GM21737 (cell line): ENCODE results near the gene LPP.
A peak's percentile ranks its signal among the peaks of the same experiment; 100 is the strongest.
"Not testable (repeated sequence)": the region's sequence is repeated elsewhere in the genome, so short reads cannot be mapped to it uniquely, and the experiment has no call there.

Experiments used
- ATAC-seq: cut with Tn5 transposase; IDR thresholded peaks from one replicate; pipeline ENCODE4 v1.9.1; 2021; ENCODE audit warnings: mild to moderate bottlenecking, moderate library complexity; ENCODE audit not compliant: unreplicated experiment

LPP gene

DNA sequence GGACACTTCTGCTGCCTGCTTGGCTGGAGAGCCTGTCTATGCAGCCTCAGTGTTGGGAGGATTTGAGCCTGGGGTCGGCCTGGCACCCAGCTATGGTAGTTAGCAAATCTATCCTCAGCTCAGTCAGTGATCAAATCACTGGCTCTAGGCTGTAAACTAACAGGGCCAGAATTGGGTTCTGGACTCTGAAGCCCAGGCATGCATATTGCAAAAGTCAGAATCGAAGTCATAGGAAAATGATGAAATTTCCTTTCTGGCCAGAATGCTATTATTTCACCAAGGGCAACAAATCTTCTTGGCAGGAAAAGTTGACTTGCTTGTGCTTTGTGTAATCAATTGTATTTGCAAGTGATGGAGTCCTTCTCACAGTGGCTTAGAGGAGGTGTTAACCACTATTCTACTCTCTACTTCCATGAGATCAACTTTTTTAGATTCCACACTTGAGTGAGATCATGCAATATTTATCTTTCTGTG, 535.2 kb downstream of the LPP start:
- ATAC-seq, result no peak

DNA sequence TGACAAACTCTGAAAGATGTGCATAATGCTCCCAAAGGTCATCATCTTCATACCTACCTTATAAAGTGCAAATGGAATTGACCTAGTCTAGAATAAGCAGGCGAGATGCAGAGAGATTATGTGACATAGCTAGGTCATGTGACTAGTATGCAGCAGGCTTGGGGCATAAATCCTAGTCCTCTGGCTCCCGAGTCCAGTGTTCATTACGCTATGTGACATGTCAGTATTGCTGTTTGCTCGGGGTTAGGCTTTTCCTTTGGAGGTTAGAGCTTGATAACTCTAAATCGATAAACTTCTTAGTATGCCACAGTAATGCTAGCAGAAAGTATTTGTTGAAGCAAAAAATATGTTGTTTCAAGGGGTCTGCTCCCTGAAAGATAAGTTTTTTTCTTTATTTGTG, 536.1 kb downstream of the LPP start:
- no peak for ATAC-seq

DNA sequence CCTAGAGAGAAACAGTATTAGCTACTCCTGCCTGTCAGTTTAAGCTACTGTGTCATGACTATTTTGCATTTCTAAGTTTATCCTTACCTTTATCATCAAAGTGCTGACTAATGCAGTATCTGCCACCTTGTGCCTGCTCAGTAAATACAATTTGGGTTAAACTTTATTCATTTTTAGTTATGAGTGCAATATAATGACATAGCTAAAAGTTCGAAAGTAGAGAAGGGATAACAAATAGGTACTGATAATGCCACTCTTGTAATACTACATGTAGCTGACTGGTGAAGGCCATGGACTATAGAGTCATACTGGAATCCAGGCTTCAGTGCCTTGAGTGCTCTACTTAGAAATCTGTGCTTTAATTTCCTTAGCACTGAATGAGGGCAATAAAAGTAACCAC, 537.0 kb downstream of the LPP start:
- ATAC-seq, result no peak

DNA sequence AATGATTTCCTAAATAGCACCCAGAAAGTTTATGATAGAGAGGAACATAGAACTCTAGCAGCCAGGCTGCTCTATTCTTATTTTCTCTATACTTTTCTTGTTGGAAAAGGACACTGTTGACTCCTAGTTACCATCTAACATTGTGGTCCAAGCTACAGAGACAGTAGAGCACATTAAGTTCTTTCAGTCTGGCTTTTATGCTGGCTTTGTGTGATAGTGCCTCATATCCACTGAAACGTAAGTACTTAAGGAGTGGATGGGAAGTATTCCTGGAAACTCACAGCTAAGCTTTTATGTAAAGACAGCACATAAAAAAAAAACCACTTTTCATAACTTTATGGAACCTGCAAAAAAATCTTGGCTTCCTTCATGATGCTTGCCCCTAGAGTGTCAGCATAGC, 537.7 kb downstream of the LPP start:
- no peak for ATAC-seq

DNA sequence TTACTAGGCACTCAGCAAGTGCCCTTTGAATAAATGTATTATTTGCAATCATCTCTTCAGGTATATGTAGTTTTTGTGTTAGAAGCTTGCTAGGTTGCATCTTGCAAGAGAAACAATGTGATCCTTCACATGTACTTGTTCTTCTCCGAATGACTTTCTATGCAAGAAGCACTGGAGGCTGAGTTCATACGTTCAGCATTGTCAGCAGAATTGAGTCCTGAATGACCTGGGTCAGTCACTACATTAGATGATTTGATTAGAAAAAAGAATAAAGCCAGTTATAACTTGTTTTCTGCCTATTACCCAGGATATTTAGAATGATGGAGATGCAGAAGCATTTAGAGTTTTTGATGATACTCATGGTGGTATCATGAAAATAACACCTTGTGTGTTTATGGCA, 538.7 kb downstream of the LPP start:
- no peak for ATAC-seq

DNA sequence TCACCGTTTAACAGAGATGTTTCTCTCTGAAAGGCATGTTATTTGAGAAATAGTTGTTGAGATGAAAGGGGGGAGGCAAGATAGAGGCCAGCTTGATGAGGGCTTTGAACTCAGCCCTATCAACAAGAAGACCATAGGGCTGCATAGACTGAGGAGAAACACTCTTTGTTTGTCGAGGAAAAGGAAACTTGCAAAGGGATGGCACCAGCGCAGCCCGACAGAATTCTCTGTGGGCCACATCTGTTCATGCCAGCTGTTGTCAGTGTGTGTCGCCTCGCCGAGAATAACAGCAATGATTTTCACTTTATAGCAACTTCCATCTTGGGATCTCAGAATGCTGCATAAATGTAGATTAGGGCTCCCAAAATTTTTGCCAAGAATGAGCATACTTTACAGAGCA, 539.5 kb downstream of the LPP start:
- ATAC-seq, result no peak

DNA sequence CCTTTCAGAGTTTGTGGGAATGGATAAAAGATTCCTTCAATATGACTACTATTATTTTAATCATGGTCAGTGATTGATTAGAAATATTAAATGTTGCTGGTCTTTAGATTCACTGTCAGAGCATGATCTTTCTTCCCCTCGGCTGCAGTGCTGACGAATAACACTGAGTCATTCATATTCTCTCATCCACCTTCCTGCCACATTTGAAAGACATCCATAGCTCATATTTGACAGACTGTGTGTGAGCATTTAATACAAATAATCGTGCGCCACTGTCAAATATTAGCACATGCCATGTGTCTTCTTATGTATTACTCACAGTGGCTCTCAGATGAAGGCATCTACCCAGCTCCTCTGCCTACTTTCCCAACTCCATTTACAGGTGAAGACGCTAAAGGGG, 541.3 kb downstream of the LPP start:
- no peak for ATAC-seq

DNA sequence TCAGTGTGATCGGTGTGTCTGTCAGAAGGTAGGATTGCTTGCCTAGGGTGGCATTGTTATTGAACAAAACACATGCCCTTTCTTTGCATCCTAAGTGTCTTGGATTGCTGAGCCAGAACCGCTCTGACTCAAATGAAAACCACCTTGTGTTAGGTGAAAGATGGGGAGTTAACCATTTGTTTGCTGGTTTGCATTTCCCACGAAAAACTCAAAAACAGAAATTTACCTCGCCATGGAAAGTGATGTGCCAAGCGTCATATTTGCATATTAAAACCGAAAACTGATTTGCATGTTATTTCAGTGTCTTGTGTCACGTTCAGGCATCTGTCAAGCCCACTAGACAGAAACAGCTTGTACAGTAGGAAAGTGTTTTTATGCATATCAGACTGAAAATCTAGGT, 543.2 kb downstream of the LPP start:
- peak; percentile 85 for ATAC-seq

DNA sequence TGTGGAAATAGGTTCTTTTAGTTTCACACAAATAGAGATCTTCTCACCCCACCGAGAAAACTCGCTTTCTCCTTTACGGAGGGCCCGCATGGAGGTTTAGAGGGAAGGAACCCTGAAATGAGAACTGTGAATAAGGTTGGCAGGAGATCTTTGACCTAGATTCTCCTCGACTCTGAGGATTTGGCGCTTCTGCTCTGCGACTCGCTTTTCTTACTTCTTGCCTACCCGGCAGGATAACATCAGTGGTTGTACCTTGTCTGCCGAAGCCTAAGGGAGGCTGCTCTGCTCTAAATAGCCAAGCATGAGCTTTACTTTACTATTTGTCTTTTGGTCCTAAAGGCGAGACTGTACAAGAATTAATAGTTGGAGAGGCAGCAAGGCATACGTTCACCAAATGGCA, 544.5 kb downstream of the LPP start:
- ATAC-seq, result no peak

DNA sequence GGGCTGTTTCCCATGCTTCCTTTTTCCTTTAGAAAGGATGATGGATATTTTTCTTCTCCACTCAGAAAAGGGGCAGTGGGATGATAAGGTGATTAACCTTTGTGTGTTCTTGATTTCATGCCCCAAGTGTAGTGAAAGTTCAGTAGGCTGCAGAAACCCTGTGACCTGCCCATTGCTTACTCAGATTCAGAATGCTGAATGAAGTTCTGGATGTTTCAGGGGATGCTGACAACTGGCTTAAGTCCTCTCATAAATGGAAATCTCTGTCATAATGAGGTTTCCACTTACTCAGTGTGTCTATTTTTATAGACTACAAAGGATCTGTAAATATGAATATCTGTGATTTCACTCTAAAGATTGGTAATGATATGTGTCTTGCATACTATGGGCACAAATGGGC, 546.5 kb downstream of the LPP start:
- ATAC-seq, result no peak

DNA sequence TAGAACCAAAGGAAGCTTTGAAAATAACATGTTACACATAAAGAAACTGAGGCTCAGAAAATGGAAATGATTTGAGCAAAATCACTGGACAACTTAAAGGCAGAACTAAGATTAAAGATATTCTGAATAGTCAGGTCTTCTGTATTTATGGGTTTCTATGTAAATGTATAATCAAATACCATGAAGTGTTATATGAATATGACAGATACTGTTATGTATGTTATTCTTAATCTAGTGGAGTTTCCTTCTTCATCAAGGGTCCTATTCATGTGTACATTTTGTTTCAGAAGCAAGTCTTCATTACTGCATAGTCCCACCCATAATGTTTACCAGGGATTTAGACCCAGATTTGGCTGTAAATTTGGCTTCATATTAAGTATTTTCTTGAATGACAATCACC, 547.0 kb downstream of the LPP start:
- no peak for ATAC-seq

DNA sequence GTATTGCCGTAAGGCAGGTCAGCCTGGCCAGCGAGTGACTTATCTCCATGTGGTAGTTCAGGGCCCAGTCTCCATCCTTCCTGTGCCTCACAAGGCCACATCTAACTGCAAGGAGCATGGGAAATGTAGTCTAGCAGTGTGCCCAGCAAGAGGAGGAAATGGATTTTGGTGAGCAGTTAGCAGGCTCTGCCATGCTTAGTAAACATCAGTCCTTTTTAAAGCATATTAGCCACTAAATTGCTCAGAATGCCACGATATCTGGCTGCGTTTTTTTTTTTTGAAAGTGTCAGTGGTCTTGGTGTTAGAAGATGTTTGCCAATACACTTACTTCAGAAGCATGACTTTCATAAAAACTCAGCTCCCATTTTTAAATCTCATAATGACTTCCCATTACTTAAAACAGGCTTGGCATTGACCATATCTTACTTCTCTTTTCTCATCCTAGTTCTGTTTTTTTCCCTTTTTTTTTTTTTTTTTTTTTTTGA, 547.6 kb downstream of the LPP start:
- no peak for ATAC-seq

DNA sequence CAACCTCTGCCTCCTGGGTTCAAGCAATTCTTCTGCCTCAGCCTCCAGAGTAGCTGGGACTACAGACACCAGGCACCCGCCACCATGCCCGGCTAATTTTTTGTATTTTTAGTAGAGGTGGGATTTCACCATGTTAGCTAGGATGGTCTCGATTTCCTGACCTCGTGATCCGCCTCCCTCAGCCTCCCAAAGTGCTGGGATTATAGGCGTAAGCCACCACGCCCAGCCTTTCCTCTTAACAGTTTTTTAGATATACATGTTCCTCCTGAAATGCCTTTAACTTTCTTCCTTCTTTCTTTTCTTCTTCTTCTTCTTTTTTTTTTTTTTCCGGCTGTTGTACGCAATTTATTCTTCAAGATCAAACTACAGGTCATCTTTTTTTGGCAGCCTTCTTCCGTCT, 548.1 kb downstream of the LPP start:
- not testable (repeated sequence) for ATAC-seq

DNA sequence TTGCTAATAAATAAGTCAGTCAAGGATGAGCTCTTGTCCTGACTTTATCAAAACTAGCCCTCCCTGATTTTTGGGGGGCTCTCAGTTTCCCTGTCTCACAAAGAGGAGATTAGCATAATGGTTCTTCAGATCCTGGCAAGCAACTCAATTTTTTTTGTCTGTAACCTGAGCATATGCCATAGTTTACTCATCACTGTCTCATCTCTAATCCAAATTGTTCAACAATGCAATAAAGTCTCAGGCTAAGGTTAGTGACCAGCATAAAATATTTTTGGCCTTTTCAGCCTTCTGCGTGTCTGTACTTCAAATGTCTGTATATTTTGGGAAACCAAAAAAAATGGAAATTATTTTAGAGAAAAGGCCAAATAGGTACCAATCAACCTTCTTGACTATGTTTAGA, 552.2 kb downstream of the LPP start:
- ATAC-seq, result no peak

DNA sequence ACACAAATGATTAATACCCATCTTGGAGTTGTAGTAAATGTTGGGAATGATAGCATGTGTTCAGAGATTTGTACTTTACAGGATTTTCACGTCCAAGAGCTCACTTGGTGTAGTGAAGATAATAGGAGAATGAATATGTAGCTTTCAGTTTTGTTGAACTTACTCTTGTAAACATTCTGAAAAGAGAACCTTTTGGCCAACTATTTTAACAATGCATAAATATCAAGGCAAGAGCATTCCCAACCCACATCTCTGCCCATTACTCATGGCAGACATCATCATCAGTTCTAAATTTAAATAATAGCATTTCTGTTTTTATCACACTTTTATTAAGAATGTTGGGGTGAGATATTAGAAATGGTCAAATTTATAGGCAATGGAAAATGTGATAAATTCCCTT, 552.6 kb downstream of the LPP start:
- no peak for ATAC-seq

DNA sequence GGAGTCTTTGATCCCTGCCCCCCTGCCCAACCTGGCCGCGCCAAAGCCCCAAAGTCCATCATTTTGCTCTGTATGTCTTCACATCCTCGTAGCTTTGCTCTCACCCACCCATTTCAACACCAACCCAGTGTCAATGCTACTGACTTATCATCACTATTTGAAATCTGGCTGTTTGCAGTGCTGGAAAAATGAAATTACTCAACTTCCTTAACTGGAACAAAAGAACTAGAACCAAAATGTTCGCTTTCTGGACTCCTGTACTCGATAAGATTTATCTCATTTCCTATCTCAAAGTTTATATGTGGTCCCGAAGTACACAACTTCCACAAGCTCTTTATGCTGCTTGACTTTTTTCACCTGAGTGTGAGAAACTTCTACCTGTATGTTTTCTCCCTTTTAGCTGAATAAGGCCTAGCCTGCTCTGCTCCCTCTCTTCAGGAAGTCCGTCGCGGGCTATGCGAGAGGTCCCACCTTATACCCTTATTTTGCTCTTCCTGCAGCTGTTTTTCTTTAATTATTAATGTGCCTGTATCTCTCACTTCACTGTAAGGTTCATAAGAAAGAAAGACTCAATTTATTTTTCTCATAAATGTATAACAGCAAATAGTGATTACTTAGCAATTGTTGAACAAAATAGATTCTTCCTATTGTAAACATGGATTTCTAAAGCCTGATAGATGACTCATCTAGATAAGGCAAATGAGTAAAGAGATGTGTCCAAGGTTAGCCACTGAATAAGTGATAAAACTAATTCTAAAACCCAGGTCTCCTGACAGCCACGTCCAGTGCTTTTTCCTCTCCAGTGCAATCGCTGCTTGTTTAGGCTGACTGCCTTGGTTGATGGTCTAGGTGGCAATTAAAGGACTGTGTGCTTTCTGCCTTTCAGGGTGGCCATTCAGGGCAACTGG, 553.7 kb downstream of the LPP start:
- ATAC-seq, result no peak

DNA sequence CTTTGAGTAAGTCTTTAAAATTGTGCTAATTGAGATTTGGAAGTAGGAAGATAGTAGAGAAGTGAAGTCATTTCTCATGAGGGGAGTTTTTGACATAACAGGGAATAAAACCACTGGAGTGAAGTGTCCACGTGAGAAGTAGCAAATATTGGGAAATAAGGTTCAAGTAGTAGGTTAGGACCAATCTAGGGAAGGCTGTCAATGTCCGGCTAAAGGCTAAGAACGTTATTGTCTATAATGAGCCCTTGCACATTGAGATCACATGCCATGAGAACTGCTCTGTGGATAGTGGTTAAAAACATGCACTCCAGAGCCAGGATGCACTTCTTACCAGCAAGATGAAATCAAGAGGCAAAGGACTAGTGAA, 557.9 kb downstream of the LPP start:
- no peak for ATAC-seq

DNA sequence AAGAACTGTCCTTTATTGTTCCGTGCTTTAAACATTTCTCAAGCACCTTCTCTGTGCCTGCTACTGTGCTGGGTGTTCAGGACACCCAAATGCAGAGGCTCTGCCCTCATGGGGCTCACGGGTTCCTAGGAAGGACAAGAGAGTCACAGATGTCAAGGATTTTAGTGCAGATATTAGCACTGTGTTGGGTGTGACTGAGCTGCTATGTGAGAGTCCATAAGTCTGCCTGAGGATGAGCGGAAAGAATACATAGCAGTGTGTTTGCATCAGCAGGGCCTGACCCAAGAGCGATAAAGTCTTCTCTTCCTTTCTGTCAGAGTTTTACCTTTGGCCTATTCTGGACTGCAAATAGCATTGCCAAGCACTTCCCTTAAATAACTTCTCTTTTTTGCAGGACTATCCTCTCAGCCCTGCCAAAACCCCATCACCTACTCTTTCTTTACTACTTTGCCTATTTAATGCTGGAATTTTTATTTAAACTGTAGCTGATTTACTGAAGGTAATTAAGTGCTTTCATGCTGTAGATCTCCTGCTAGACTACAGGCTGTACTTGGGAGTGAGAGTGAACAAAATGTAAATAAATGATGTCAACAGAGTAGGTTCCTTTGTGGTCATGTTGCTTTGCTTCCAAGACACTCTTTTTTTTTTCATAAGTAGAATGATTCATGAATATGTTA, 558.4 kb downstream of the LPP start:
- no peak for ATAC-seq

DNA sequence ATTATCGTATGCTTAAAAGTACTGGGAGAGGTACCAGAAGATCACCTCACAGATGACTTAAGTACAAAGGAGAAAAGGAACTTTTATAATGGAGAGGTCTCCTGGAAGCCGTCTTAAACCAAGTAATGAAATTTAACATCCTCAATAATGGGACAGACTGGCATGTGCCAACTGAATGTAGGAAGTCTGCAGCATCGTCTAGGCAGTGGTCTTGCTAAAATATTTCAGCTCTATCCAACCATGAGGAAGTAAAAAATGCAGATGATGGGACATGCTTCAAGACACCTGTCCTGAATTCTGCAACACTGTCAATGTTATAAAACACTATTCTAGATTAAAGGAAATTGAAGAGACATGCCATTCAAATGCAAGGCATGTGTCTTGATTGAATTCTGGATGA, 559.0 kb downstream of the LPP start:
- ATAC-seq, result no peak

DNA sequence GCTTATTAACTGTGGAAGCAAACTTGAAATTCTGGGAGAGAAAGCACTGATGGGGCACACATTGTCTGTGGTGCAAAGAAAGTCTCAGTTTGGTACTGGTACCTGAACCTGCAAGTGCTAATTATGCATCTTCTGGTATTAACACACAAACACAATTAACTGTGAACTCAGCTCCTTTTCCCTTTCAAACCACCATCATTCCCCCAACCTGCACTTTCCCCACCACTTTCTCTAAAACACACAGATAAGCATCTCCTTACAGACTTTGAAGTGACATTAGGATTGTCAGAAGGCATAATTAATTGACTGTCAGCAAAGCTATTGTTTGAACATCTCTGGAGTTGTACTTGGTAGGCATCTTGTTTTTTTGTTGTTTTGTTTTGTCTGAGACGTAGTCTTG, 565.6 kb downstream of the LPP start:
- ATAC-seq, result no peak

DNA sequence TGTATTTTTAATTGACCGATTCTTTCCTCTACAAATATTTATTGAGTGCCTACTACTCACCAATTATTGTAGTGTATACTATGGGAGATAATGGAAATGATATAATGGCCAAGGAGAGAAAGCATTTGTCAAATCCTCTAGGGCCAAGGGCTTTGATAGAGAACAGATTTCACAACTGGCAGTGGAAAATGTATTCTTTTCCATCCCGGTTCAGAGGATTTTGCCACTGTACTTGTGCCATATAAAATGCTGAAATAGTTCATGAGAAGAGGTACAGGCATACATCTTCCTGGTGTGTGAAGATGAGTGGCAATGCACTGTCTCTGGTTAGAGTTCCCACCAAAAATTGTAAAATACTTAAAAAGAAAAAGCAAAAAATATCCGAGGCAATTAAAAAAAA, 566.3 kb downstream of the LPP start:
- ATAC-seq, result no peak

DNA sequence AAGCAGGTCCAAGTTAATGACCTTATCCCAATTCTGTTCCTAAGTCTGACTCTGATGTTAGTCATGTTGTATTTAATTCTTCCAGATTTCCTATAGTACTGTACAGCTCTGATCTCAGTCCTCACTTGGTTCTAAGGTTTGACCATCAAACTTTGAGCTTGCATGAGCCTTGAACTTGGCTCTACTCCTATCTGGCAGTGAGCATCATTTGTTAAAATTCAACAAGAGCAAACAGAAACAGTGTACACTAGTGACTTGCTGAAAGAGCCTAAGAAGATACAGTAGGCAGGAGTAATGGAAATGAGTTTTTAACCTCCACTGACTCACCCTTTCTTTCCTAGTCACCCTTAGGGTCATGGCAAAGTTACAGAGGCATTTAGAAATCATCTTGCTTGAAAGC, 566.7 kb downstream of the LPP start:
- no peak for ATAC-seq
